Activated T-cell treated with anti-CD3 and anti-CD28 coated beads for 1 hour (primary cell): ENCODE data around the gene ERG28.

Experiments
- DNase-seq: peaks from one replicate; pipeline ENCODE4 v3.0.0-alpha.2; 2020; ENCODE audit warnings: low read depth

ERG28 gene

DNA sequence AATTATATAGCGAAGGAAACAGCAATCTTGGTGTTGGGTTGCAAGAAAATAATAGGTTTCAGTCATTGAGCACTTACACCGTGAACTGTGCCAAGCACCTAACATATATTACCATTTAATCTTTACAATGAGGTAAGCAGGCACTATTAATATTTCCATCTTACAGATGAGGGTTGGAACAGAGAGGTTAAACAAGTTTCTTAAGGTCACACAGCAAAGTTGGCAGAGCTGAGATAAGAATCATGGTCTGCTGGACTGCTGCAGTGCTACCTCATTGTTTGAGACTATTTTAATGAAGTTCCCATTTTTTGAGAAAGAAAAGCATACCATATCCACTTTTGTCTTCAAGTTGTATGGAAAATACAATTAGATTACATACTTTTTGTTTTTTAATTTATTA lies 1.7 kb downstream of the ERG28 start:
- DNase-seq = no peak

DNA sequence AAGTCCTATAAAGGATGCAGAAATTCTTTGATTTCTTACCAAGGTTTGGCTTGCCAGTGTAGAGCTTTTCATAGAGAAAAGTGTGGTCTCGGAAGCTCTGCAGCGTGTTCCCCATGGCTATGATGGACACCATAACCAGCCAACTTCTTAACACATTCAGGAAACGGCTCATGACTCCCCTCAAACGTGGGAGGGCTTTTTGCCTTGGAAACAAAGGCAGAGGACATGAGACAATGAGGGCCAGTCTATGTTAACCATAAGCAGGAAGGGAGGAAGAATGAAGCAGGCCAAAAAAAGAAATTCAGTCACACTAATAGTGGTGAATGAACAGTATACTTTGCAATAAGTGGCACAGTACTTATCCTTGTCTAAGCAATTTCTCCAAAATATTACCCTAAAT lies 3.3 kb downstream of the ERG28 start:
- no peak for DNase-seq

DNA sequence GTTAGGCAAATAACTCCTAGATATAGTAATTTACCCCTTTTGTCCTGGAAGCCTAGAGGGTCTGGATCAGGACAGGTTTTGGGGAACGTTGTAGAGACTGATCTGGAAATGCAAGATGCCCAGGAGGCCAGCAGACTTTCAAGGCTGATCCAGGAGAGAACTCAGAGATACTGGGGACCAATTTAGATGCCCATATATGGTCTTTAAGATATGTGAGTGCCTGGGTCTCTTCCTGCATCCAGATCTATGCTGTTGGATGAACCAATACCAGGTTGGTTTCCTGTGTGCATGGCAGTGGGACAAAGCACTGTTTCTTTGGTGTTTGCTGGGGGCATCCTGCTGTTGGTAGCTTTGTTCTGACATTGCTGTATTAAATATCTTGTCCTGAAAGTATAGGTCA lies 5.4 kb downstream of the ERG28 start:
- DNase-seq = no peak

DNA sequence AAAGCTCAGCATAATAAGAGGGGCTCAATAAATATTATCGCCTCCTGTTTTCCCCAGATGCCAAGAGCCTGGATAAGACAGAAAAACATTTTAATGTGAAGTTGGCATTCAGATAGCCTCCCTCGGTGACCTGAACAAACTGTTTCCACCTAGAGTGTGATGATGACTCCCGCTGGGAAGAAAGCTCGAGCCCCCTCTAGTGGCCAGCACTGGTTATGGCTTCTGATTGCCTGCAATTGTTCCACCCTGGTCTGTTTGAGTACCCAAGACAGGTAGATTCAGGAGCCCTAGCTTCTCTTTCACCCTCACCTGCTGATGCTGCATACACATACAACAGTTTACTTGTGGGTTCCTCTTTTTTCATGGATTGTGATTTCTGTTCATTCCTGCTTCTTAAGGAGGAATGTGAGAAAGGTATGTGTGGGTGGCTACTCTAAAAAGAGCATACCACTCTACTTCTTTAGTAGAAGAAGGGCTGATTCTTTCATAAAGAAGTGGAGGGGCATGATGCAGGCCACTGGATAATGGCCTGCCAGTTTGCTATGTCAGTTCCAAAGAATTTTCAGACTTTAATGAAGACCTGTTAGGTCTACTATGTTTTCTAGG lies 6.4 kb downstream of the ERG28 start:
- peak; percentile 80 for DNase-seq

DNA sequence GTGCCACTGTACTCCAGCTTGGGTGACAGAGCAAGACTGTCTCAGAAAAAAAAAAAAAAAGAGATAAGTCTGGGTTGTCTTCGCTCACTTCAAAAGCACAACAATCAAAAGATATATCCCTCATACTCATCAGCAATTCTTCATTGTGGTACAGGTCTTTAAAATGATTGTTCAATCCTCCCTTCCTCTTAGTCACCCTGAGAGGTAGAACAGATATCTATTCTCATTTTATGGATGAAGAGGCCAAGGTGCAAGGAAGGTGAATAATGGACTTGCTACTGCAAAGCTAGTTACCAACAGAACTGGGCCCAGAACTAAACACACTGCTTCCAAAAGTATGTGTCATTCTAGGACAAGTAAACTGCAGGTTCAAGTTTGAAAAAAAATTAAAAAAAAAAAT lies 7.1 kb downstream of the ERG28 start:
- no peak for DNase-seq

DNA sequence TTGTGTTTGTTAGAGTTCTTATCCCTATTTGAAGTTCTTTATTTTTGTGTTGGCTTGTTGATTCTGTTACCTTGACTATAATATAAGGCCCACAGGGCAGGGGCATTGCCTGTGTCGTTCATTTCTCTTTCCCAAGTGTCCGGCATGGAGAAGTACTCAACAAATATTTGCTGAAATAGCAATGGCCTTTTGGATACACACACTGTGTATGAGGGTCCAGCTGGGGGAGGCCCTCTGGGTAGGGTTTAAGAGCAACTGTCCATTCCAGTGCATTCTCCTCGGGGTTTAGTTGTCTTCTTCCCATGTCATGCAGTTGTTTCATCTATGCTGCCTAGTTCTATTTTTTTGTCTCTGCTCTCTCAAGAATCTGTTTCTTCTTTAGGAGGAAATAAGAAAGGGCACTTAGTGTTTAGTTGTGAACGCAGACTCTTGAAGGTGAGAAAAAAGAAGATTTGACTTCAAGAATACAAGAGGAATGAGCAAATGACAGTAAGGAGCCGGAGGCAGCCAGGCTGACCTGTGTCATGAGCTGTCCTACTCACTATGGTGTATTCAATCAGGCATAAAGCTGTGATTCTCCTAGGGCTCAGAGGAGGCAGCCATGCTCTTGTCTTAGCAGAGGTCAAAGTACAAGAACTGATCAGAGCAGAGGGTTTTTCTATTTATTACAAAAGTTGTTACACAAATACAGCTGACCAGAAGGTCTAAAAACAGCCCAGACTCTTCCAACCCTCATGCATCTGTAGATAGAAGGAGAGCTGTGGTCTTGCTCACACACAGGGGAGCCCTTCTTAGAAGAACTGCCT lies 10.2 kb downstream of the ERG28 start:
- no peak for DNase-seq

DNA sequence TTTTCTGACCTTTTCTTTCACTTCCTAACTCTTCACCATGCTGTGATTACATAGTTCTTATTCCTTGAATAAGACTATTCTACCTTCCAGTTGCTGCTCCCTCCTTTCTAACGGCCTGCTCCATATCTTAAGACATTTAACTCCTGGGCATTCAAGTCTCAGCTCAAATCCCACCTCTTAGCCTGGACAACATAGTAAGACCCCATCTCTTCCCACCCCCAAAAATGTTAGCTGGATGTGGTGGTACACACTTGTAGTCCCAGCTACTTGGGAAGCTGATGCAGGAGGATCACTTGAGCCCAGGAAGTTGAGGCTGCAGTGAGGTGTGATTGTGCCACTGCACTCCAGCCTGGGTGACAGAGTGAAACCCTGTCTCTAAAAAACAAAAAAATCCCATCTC lies 10.9 kb downstream of the ERG28 start:
- no peak for DNase-seq

DNA sequence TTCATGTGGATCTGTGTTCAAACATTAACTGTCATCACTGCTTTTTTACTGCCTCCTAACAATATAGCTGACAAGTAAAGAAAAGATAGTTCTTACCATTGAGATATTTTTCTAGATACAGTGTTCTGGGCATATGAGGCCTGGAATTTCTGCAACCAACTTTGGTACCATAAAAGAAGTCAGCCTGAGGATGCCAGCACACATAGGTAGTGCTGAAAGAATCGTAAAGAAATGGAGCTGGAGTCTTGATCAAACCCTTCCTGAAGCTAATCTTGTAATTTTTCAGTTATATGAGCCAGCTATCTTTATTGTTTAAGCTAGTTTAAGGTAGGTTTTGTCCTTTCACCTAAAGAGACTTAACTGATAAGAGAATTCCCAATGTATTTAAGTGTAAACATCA lies 11.3 kb downstream of the ERG28 start:
- DNase-seq = no peak

DNA sequence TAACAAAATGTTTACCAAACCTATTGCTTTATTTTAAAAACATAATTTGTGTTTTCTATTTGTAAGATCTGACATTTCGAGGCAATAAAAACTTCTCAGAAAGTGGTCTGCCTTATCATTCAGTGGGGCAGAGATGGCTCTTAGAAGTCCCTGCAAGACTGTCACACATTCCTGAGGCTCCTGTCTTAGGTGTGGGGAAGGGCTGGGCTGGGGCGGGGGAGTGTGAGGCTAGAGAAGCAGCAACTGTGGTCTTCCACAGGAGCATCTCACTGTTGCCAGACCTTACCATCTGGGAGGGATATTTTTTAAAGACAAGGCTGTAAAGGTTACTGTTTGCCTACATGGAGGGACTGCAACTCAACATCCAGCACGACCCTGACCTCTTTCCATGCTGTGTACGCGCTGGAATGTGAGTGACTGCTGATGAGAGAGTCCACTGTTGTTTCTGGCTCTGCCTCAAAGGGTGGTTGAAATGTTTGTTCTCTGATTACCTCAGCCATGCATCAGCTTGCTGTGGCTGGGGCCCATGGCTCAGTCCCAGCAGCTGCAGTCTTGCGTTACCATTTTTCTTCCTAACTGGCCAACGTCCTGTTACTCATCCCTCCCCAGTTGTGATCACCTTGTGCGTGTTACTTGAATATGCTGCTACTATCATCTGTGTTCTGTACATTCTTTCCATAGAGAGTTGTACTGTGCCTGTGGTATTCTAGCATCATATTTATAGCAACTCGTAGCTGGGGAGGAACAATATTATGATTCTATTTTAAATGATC lies 12.4 kb downstream of the ERG28 start:
- DNase-seq = no peak

DNA sequence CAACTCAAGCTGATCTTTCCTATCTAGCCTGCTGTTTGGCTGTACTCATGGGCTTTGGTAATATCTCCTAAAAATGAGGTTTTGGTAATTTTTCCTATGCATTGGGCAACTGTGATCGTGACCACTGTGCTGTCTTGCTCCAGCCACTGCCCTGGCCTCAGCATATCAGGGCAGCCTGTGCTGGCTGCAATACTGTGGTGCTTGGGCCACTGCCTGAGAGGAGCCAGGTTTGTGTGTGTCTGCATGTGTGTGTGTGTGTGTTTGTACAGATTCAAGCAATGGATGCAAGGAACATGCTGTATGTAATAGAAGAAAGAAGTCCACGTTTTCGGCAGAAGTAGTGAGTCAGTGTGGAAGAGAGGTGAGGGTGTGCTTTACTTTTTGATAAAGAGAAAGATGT lies 13.0 kb downstream of the ERG28 start:
- DNase-seq = no peak

DNA sequence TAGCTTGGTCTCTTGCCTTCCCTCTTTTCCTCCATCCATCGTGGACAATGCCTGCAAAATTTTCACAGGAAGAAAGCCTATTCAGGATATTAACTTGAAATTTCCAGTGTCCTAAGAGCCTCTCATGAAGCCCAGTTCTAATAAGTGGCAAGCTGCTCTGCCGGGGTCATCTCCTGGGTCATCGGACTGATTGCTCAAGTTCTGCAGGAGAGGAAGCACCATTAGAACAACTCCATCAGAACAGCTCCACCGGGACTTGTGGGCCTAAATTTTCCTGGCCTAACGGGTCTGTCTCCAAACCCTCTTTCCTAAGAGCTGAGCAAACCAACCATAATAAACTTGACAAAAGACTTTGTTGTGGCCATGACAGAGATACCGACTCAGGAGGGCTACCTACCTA lies 13.9 kb downstream of the ERG28 start:
- DNase-seq = no peak

DNA sequence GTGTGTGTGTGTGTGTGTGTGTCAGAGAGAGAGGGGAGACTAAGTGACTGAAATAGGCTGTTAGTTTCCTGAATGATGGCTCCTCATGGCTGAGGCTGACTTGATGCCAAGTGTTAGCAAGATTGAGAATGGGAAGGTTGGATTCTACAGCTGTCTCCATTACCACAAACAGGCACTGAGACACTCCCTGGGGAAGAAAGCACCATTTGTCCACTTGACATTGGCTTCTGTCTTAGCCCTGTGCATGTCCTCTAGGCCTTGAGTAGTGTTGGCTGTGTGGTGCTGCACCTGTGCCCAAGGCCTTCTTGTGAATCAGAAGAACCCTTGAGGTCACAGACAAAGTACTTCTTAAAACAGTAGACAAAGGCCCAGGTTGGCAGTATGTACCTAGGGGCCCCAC lies 15.6 kb downstream of the ERG28 start:
- no peak for DNase-seq

DNA sequence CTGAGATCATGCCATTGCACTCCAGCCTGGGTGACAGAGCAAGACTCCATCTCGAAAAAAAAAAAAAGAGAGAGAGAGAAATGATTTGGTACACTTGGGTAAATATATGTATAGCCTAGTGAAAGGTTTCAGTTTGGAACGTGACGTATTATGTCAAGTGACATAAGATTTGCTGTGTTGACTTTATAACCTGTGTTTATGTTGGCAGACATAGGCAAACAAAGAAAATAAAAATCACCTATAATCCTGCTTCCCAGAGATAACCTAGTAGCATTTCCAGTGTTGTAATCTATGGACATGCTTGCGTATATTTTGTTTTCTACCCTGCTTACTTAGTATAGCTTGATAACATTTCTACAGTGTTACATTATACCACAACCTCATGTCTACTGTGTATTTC lies 16.7 kb downstream of the ERG28 start:
- DNase-seq = no peak

DNA sequence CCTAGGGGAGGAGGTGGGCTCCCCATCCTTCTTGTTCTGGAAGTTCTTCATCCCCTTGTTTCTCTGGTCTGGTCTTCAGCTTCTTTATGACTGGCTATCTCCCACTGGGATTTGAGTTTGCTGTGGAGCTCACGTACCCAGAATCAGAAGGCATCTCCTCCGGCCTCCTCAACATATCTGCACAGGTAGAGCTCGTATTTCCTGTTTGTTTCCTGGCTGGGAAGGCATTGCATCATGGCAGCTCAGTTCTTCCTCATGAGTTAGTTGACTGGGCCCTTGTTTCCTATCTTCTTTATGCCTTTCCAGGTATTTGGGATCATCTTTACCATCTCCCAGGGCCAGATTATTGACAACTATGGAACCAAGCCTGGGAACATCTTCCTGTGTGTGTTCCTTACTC lies 19.8 kb downstream of the ERG28 start:
- DNase-seq = no peak

DNA sequence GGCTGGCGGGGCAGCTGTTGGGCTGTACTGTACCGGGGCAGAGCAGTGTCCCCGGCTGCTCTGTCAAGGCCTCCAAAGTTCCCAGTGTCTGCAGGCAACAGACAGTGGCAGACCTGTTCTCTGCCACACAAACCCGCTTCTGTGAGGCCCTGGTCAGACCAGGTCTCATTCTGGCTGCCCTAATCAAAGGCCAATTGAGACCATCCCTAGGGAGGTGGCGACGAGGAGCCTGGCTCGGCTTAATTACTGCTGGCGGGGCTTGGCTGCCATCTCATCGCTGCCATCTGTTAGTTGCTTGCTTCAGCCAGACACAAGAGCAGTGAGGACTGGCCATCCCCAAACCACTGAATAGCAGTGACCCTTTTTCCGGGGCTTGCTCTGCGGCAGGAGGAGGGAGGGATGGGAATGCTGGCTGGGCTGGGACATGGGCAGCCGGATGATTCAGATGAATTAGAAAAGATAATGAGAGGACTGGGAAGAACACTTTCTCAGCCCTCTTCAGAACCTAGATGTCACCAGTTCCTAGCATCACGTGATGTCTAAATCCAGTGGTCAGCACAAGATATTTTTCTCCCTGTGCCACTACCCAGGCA lies 24.5 kb downstream of the ERG28 start:
- no peak for DNase-seq

DNA sequence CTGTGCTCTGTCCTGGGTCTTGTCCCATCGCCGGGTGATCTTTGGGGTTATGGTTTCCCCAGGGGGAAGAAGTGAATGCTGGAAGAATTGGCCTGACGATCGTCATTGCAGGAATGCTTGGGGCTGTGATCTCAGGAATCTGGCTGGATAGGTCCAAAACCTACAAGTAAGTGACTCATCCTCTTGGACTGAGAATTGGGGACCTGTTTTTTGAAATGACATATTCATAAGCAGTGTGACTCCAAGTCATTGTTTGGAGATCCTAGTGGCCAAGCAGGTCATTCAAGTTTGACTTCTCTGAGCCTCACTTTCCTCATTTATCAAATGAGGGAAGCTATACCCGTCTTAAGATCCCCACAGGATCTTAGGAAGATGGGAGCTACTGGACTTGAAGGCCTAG lies 25.8 kb downstream of the ERG28 start:
- no peak for DNase-seq

DNA sequence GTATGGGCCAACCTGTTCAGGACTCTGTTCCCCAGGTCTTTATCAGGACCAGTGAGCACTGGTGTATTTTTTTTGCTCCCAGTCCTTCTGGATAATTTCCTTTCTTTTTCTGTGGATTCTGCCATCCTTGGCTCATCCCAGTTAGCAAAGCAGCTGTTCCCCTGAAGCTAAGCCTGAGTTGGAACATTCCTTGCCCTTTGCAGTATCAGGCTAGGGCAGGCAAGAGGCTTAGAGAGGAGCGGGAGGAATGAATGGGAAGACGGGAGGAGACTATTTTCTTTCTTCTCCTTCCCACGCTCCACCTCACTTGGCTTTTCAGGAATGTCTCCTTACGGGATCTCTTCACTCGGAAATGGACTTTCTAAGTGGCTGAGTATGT lies 29.2 kb downstream of the ERG28 start:
- no peak for DNase-seq

DNA sequence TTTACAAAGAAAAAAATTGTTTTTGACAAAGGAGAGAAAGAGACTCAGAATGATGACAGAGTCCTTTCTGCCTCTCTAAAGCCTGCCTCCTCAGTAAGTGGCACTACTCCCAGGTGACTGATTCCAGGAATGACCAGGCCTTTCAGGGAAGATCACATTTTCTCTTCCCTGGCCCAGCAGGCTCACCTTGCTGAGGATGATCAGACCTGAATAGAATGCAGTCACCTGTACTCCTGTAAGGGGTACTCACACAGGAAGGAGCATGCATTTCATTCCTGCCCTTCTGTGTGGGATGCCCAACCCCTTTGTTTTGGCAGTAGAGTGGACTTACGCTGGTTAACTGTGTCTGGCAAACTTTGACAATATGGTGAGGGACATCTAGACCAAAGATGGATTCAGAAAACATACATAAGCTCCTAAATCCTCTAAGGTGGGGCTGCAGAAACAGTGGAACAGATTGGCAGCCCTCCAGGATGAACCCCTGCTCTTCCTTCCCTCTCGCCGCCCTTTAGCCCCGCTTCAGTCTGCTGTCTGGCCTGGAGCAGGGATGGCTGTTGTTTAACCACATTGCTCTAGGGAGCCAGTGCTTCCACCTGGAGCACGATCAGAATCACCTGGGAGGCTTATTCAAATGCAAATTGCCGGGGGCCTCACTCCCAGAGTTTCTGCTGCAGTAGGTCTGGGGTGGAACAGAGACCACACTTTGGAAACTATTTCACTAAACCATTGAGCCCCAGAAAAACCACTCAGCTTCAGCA lies 29.8 kb downstream of the ERG28 start:
- DNase-seq = no peak

DNA sequence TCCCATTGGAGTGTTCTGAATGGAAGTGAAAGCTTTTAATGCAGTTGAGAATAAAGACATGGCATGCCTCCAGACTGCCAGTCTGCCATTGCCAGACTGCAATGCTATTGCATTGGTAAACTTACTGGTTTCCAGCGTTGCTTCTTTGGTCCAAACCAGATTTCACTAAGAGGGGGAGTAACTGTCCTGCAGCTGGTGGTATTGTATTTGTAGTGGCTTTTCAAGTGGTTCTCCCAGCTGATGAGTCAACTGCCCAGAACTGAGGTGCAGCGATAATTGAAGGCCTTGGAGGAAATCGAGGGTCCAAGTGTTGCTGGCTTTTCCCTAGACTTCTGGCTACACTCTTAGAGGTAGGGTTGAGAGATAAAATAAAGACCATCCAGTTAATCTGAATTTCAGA lies 31.9 kb downstream of the ERG28 start:
- no peak for DNase-seq

DNA sequence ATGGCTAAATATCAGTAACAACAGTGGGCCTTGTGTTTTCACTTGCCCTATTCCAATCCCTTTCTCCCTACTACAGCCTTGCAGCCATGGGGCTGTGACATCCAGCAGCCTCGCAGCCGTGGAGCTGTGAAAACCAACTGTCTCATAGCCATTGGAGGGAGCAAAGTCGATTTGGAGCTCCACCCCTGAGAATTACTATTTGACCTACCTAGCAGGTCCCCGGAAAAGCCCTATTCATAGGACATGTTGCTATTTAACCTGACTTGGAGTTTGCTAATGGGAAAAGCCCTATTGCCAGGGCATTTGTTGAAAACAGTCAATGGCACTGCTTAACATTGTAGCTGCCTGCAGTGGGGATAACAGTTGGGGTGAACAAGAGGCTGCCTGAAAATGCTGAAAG lies 33.3 kb downstream of the ERG28 start:
- DNase-seq = no peak

DNA sequence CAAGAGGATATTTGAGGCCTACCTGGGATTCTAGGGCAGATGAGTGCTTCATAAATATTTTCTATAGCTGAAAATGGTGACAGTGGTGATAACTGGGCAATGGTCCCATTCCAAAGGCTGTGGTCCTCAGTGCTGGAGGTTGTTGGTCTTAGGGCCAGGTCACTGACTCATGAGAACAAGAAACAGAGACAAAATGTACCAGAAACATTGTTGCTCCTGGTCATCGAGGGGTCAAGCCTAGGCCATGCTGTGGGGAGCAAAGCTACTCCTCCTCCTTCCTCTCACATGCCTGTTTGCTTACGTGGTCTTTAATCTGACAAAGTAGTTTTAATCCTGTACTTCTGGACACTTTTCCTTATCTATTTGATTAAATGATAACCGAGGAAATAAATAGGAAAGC lies 33.8 kb downstream of the ERG28 start:
- no peak for DNase-seq

DNA sequence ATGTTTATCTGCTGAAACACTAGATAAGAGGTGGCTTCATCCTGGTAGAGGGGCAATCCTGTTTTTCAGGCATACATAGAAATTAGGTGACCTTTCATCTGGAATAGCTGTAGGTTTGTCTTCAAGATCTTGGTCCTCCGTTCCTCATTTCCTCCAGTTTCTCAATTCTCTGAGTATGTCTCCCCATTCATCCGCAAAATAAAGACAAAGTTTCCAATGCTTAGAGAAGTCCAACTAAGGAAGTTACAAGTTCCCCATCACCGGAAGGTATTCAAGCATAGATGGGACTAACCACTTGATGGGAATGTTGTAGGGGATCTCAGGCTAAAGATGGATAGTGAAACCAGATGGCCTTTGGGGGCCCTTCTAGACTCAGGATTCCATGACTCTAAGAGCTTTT lies 34.3 kb downstream of the ERG28 start:
- no peak for DNase-seq
